Measurements from ENCODE around the gene COX5A. TPM values are rescaled to one million over a fixed set of nuclear protein-coding genes. Genes with fewer than 3 reads are reported as not detected.

COX5A gene
- total RNA-seq: 100 to 1,000 TPM; 103 to 235 (median 166) TPM

DNA sequence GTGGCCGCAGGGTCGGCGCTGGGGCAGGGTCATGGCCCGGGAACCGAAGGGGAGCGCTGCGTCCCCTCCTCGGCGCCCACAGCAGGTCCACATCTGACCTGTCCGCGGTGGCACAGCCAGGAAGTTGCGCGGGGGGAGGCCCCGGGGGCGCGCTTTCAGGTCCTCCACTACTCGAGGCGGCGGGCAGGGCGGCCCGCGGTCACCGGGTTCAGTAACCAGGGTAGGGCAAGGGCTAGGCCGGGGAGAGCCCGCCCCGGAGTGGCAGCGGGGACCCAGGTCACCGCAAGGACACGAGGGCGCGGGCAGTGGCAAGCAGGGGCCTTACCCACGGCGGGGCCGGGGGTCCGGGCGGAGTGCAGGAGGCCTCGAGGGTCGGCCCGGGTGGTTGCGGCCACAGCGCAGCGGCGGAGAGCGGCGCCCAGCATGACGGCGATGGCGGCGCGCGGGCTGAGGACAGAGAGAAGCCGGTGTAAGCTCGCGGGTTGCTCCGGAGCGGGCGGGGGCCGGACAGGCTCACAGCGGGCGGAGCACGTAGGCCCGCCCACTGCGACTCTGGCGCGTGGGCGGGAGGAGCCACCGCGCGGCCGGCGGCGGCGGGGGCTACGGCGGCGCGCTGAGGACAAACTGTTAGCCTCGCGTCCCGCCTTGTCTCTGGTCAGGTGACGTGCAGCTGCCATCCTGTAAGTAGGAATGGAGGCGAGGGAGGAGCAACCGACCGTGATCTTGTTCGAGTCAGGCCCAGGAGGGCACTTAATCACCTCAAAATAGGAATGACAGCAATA lies at the start of gene COX5A:
Gene COX5A (minus strand): TSS at position 484 of the 782 bp plus-strand sequence. CDS start 59 bp downstream, at position 425.
- WGBS, 2 donors: 0 to 1% methylated on average over 7 to 50 of the region's 85 CpGs
- DNase-seq: peak; percentile 95 to 96
- Histone ChIP-seq H3K4me1 (peaks cover 4 to 24% of the 10 kb centered on the region in 2 donors), H3K27ac (peak within 1 kb of the TSS; percentile 92 to 96 (median 94)), H3K4me3 (replicated peaks in 1 of 3) (peak within 1 kb of the TSS; percentile 82 to 99 (median 98)), H3K9me3 (no peaks in the 10 kb centered on the region), H3K27me3 (no peaks in the 10 kb centered on the region), H3K36me3 (no peaks in the 10 kb centered on the region)
- TF ChIP-seq POLR2A (IDR thresholded peaks at IDR 0.05): peak; percentile 69 to 94
- TF ChIP-seq, protein P1, sequence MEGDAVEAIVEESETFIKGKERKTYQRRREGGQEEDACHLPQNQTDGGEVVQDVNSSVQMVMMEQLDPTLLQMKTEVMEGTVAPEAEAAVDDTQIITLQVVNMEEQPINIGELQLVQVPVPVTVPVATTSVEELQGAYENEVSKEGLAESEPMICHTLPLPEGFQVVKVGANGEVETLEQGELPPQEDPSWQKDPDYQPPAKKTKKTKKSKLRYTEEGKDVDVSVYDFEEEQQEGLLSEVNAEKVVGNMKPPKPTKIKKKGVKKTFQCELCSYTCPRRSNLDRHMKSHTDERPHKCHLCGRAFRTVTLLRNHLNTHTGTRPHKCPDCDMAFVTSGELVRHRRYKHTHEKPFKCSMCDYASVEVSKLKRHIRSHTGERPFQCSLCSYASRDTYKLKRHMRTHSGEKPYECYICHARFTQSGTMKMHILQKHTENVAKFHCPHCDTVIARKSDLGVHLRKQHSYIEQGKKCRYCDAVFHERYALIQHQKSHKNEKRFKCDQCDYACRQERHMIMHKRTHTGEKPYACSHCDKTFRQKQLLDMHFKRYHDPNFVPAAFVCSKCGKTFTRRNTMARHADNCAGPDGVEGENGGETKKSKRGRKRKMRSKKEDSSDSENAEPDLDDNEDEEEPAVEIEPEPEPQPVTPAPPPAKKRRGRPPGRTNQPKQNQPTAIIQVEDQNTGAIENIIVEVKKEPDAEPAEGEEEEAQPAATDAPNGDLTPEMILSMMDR (IDR thresholded peaks at IDR 0.05): peak in 1 of 6 experiments; percentile 10
- intact Hi-C loops (cut with DNase I): no loop called here

DNA sequence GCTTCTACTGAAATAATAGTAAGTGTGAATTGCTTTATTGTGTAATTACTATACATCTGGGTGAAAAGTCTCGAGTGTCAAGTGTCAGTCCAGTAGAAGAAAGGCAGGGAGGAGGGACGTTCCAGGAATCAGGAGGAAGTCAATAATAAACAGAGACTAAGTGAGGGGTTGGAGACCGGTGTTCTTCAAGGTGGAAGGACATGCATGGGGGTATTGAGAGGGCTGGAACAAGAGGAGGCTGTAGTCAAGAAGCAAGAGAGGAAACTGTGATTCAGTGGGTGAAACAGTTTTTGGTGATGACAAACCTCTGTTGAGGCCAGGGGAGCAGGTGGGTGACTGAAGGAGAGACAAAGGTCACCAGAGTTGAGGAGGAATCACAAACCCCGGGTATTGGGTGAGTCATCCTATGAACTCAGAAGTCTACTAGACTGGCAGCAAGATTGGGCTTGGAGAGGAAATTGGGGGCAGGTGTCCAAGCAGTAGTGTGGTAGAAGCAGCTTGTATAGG lies 45.9 kb upstream of the COX5A start:
- TF ChIP-seq, protein P1 (IDR thresholded peaks at IDR 0.05): no peak
- TF ChIP-seq POLR2A (IDR thresholded peaks at IDR 0.05): no peak
- no peak overlapping the region for H3K4me3 ChIP-seq (replicated peaks in 1 of 3)
- H3K36me3 ChIP-seq: no peaks in the 10 kb centered on the region
- no peak overlapping the region for H3K27ac ChIP-seq
- no peaks in the 10 kb centered on the region for H3K9me3 ChIP-seq
- intact Hi-C loops (cut with DNase I): no loop called here
- no peaks in the 10 kb centered on the region for H3K27me3 ChIP-seq
- H3K4me1 ChIP-seq: no peaks in the 10 kb centered on the region
- 37 to 46% methylated on average over 4 of the region's 4 CpGs for WGBS, 2 donors
- DNase-seq: no peak

DNA sequence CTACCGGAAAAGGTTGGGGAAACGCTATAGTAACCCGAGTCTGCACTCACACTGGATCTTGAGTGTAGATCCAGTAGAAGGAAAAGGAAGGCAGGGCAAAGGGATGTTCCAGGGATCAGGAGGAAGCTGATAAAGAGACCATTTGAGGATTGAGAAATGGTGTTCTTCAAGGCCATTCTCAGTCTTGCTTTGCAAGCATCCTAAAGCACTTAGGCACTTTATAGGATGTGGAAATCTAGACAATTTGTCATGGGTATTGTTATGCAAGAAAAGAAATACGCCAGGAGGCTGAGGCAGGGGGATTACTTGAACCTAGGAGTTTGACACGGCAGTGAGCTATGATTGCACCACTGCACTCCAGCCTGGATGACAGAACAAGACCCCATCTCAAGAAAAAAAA lies 44.3 kb upstream of the COX5A start:
- no peak for TF ChIP-seq POLR2A (IDR thresholded peaks at IDR 0.05)
- TF ChIP-seq, protein P1 (IDR thresholded peaks at IDR 0.05): no peak
- H3K4me3 ChIP-seq (replicated peaks in 1 of 3): no peak overlapping the region
- WGBS, 2 donors: 76 to 82% methylated on average over 5 of the region's 5 CpGs
- H3K4me1 ChIP-seq: no peaks in the 10 kb centered on the region
- no peaks in the 10 kb centered on the region for H3K36me3 ChIP-seq
- no peaks in the 10 kb centered on the region for H3K9me3 ChIP-seq
- H3K27ac ChIP-seq: no peak overlapping the region
- H3K27me3 ChIP-seq: no peaks in the 10 kb centered on the region
- intact Hi-C loops (cut with DNase I): no loop called here
- no peak for DNase-seq

DNA sequence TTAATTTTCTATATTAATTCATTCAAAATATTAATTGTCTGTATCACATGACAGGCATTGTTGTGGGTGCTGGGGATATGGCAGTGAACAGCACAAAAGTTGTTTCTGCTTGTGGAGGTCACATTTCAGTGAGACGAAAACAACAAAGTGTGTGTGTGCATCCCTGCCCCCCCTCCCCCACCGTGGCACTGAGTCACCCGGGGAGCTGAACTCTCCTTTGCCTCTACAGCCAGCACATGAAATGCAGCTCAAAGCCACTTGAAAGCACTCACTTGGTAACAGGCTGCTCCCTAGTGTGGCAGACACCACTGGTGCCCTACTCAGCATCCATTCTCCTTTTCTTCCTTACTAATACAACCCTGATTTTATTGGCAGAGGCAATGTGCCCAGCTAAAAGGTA lies 40.6 kb upstream of the COX5A start:
- intact Hi-C loops (cut with DNase I): no loop called here
- Histone ChIP-seq H3K9me3 (no peaks in the 10 kb centered on the region), H3K27ac (no peak overlapping the region), H3K4me1 (no peaks in the 10 kb centered on the region), H3K36me3 (no peaks in the 10 kb centered on the region), H3K27me3 (no peaks in the 10 kb centered on the region), H3K4me3 (replicated peaks in 1 of 3) (no peak overlapping the region)
- WGBS, 2 donors: 11 to 13% methylated on average over 3 of the region's 3 CpGs
- TF ChIP-seq POLR2A (IDR thresholded peaks at IDR 0.05): no peak
- TF ChIP-seq, protein P1 (IDR thresholded peaks at IDR 0.05): no peak
- DNase-seq: peak; percentile 61 to 63

DNA sequence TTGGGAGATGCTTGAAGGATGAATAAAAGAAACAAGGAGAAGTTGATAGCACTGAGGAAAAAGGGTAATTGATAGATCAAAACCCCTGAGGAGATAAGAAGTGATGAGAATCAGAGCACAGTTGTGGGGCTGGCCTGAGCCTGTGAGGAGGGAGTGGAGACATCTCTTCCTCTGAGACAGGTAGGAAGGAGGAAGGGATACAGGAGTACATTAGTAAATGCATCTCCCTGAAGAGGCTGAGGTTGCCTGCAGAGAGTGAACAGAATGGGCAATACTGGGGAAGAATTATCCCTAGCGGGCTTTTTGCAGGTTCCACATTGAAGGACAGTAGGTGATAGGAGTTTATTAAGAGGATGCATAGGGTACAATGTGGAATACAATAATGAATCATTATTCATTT lies 40.2 kb upstream of the COX5A start:
- DNase-seq: no peak
- no peak for TF ChIP-seq POLR2A (IDR thresholded peaks at IDR 0.05)
- TF ChIP-seq, protein P1 (IDR thresholded peaks at IDR 0.05): no peak
- Histone ChIP-seq H3K27ac (no peak overlapping the region), H3K27me3 (no peaks in the 10 kb centered on the region), H3K36me3 (no peaks in the 10 kb centered on the region), H3K4me1 (no peaks in the 10 kb centered on the region), H3K9me3 (no peaks in the 10 kb centered on the region), H3K4me3 (replicated peaks in 1 of 3) (no peak overlapping the region)
- WGBS, 2 donors: 94 to 96% methylated on average over 1 of the region's 1 CpG
- intact Hi-C loops (cut with DNase I): no loop called here
